ENCODE measurements around the gene MTERF4. TPM values are rescaled to one million over a fixed set of nuclear protein-coding genes. Genes with fewer than 3 reads are reported as not detected.

MTERF4 gene
- total RNA-seq, 1 donor from 2014 or later: 21.5 TPM

DNA sequence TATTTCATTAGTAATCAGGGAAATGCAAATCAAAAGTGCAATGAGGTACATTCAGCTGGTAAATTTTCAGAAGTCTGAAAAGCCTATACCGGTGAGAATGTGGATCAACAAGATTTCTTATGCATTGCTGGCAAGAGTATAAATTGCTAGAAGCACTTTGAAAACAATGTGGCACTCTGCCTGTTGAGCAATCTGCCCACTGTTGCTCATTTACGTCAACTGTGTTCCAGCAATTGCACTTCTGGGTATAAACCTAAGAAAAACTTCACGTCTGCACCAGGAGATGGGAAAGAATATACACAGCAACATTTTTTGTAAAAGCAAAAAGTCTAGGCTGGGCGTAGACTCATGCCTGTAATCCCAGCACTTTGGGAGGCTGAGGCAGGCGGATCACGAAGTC is 40.8 kb downstream of the MTERF4 start:
- peaks cover 4% of the 10 kb centered on the region for H3K36me3 Mint-ChIP-seq (ENCODE audit: low read depth)
- H3K27ac Mint-ChIP-seq (ENCODE audit: unreplicated experiment): no peak overlapping the region

DNA sequence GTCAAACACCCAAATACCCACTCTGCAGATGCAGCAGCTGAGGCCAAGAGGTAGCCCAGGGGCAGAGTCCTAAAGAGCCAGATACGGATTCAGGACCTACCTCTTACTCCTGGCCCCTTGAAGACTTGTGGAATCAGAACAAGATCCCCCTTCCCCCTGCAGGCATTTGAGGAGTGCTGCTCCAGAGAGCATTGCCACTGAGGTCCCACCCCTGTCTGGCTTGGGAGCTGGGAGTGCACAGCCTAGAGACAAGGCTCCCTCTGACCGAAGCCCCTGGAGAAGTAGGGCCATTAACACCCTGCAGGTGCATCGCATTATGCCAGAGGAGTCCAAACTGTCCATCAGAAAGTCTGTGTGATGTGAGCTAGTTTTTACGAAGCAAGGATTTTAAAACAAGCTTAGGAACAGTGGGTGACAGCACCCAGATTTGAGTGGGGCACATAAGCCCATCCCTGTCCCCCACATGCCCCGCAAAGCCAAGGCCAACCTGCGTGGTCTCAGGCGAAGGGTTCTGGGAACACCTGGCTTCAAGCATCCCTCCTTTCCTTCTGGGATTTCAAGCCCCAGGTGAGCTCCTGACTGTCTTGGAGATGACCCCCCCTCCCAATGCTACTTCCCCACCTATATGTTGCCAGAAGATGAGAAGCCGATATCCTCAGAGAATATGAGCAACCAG is 48.4 kb downstream of the MTERF4 start:
- no peak overlapping the region for H3K27ac Mint-ChIP-seq (ENCODE audit: unreplicated experiment)
- DNase-seq (ENCODE audit: low spot score): no peak

More for the DNA sequence above, 40.8 kb downstream of the MTERF4 start:
- peaks cover 11% of the 10 kb centered on the region for H3K9me3 Mint-ChIP-seq (ENCODE audit: low read depth)
- H3K4me3 Mint-ChIP-seq (ENCODE audit: unreplicated experiment): no peak overlapping the region
- TF ChIP-seq, protein P1, sequence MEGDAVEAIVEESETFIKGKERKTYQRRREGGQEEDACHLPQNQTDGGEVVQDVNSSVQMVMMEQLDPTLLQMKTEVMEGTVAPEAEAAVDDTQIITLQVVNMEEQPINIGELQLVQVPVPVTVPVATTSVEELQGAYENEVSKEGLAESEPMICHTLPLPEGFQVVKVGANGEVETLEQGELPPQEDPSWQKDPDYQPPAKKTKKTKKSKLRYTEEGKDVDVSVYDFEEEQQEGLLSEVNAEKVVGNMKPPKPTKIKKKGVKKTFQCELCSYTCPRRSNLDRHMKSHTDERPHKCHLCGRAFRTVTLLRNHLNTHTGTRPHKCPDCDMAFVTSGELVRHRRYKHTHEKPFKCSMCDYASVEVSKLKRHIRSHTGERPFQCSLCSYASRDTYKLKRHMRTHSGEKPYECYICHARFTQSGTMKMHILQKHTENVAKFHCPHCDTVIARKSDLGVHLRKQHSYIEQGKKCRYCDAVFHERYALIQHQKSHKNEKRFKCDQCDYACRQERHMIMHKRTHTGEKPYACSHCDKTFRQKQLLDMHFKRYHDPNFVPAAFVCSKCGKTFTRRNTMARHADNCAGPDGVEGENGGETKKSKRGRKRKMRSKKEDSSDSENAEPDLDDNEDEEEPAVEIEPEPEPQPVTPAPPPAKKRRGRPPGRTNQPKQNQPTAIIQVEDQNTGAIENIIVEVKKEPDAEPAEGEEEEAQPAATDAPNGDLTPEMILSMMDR (IDR thresholded peaks at IDR 0.05): no peak
- H3K4me1 Mint-ChIP-seq (ENCODE audit: low read depth): no peaks in the 10 kb centered on the region
- DNase-seq (ENCODE audit: low spot score): no peak
- H3K27me3 Mint-ChIP-seq (ENCODE audit: low read depth): peaks cover 40% of the 10 kb centered on the region

DNA sequence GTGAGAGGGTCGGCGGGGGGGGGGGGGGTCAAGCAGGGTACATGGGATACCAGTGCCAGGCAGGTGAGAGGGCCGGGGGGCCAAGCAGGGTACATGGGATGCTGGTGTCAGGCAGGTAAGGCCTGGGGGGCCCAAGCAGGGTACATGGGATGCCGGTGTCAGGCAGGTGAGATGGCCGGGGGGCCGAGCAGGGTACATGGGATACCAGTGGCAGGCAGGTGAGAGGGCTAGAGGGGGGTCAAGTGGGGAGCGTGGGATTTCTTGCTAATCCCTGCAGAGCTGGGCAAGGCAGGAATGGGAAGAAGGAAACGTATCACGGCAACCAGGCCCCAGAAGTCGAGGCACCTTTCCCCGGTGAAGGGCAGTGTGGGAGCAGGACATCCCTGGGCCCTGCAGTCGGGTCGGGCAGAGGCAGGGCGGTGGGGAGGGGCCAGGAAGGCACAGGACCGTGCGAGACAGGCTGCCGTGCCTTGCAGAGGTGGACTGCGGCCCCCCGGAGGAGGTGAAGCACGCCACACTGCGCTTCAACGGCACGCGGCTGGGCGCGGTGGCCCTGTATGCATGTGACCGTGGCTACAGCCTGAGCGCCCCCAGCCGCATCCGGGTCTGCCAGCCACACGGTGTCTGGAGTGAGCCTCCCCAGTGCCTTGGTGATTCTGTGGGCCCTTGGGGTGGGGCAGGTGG is 49.3 kb downstream of the MTERF4 start:
- no peak overlapping the region for H3K4me3 Mint-ChIP-seq (ENCODE audit: unreplicated experiment)
- DNase-seq (ENCODE audit: low spot score): no peak

More for the DNA sequence above, 48.4 kb downstream of the MTERF4 start:
- Mint-ChIP-seq H3K36me3 (ENCODE audit: low read depth) (no peaks in the 10 kb centered on the region), H3K4me3 (ENCODE audit: unreplicated experiment) (no peak overlapping the region), H3K27me3 (ENCODE audit: low read depth) (peaks cover 29% of the 10 kb centered on the region), H3K4me1 (ENCODE audit: low read depth) (no peaks in the 10 kb centered on the region), H3K9me3 (ENCODE audit: low read depth) (peaks cover 4% of the 10 kb centered on the region)
- TF ChIP-seq, protein P1 (IDR thresholded peaks at IDR 0.05): no peak

DNA sequence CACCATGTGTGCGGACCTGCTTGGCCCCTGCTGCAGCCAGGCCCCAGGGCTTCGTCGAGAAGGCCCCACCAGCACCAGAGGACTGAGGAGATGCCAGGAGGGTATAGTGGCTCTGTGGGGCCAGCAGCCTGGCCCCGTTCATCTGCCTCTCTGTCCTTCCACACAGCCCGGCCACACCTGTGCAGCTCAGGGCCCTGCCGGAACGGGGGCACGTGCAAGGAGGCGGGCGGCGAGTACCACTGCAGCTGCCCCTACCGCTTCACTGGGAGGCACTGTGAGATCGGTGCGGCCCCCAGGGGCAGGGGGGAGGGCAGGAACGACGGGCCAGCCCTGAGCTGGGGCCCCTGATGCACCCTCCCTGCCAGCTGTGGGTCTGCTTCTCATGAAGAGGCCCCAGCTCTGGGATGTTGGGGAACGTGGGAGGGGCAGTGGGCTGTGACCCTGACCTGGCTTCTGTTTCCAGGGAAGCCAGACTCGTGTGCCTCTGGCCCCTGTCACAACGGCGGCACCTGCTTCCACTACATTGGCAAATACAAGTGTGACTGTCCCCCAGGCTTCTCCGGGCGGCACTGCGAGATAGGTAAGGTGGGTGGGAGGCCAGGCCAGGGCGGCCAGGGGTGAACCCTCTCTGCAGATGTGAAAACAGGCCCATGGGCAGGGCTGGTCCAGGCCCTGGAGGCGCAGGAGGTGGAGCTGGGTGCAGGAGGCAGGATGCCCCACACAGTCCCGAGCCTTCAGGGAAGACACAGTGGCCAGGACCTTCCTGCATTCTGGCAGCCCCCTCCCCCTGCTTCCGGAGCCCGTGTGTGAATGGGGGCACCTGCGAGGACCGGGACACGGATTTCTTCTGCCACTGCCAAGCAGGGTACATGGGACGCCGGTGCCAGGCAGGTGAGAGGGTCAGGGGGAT is 50.3 kb downstream of the MTERF4 start:
- Mint-ChIP-seq H3K36me3 (ENCODE audit: low read depth) (no peaks in the 10 kb centered on the region), H3K4me3 (ENCODE audit: unreplicated experiment) (no peak overlapping the region), H3K4me1 (ENCODE audit: low read depth) (no peaks in the 10 kb centered on the region), H3K27ac (ENCODE audit: unreplicated experiment) (no peak overlapping the region), H3K9me3 (ENCODE audit: low read depth) (no peaks in the 10 kb centered on the region), H3K27me3 (ENCODE audit: low read depth) (peaks cover 25% of the 10 kb centered on the region)
- TF ChIP-seq, protein P1 (IDR thresholded peaks at IDR 0.05): no peak
- DNase-seq (ENCODE audit: low spot score): no peak

More for the DNA sequence above, 49.3 kb downstream of the MTERF4 start:
- peaks cover 27% of the 10 kb centered on the region for H3K27me3 Mint-ChIP-seq (ENCODE audit: low read depth)
- H3K27ac Mint-ChIP-seq (ENCODE audit: unreplicated experiment): no peak overlapping the region
- TF ChIP-seq, protein P1 (IDR thresholded peaks at IDR 0.05): no peak
- no peaks in the 10 kb centered on the region for H3K4me1 Mint-ChIP-seq (ENCODE audit: low read depth)
- no peaks in the 10 kb centered on the region for H3K36me3 Mint-ChIP-seq (ENCODE audit: low read depth)
- H3K9me3 Mint-ChIP-seq (ENCODE audit: low read depth): no peaks in the 10 kb centered on the region
